GM13977 (cell line): ENCODE results near the gene CTNNA2.
"Not testable (repeated sequence)": the region's sequence is repeated elsewhere in the genome, so short reads cannot be mapped to it uniquely, and the experiment has no call there.

Experiments
- DNase-seq: peaks from one replicate; pipeline ENCODE4 v3.0.0; 2012; ENCODE audit warnings: low spot score
- CTCF ChIP-seq: IDR thresholded peaks from 2 replicates; pipeline ENCODE4 v1.5.1; 2012; ENCODE audit warnings: mild to moderate bottlenecking, control low read depth; ENCODE audit not compliant: insufficient read depth; ENCODE audit errors: extremely low read depth, missing control alignments
- in situ Hi-C: fragments of 300-500 bp; cut with MboI; formaldehyde crosslinking; loops from one replicate; pipeline ENCODE4 v1.12.0; 2022; ENCODE audit warnings: low sequenced_read_pairs, low pct_unique_long_range_greater_than_20kb, mixed read lengths, inconsistent platforms; ENCODE audit not compliant: unreplicated experiment

CTNNA2 gene

GRCh38 chr2:80139001-80139400 lies 626.1 kb downstream of the CTNNA2 start:
- no peak for TF ChIP-seq CTCF
- DNase-seq = no peak
- in situ Hi-C loops = no loop called here

DNA sequence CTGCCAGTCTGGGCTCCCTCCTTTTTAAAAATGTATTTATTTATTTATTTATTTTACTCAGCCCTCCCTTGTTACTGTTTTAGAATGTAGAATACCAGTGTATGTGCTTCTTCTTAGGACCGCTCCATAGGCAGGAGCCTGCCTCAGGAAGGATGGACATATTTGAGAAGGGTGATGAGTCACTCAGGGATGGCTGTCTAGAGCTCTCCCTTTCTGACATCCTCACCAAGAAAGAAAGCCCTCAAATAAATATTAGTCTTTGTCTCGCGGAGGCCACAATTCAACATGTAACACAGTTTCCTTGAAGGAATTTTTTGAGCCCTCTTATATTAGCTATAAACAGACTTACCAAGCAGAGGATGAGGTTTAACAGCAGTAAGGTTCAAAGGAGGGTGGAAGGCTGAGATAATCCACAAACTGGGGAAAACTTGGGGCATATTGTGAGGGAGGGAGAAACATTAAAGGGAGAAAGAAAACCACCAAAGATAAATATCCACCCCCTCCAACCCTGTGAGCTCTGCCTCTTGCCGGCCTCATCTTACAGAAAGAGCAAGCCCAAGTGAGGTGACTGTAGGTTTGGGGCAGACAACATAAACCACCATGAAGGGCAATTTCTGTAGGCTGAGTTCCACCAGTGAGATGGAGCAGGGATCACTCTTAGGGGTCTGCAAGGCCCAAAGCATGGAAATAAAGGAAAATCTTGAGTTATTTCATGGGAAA lies 628.3 kb downstream of the CTNNA2 start:
- no peak for TF ChIP-seq CTCF
- no peak for DNase-seq
- in situ Hi-C loops = no loop called here

- in situ Hi-C loops = no loop called here
- no peak for DNase-seq
- no peak for TF ChIP-seq CTCF
Measured at GRCh38 chr2:80145499-80145898, 632.6 kb downstream of the CTNNA2 start.

GRCh38 chr2:80146757-80147156 lies 633.9 kb downstream of the CTNNA2 start:
- in situ Hi-C loops, DNase-seq: not testable (repeated sequence)

DNA sequence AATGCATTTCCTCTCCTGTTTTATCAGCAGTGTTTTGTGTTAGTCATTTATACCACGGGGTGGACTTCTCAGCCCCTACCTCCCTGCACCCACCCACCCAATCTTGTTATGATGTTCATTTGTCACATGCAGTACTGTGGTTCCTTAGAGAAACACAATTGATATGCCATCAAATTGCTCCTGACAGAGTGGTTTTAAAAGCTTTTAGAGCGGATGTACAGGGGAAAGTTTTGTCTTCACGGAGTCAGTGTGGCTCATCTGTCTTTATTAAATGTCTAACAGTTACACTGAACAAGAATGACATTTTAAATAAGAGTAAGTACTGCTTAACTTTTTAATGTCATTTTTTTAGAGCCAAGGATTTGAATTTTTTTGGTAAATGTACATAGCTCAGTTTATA lies 634.8 kb downstream of the CTNNA2 start:
- TF ChIP-seq CTCF = no peak
- no peak for DNase-seq
- in situ Hi-C loops = no loop called here

- TF ChIP-seq CTCF = no peak
- DNase-seq = no peak
- in situ Hi-C loops = no loop called here
Measured at GRCh38 chr2:80148906-80149305, 636.1 kb downstream of the CTNNA2 start.

DNA sequence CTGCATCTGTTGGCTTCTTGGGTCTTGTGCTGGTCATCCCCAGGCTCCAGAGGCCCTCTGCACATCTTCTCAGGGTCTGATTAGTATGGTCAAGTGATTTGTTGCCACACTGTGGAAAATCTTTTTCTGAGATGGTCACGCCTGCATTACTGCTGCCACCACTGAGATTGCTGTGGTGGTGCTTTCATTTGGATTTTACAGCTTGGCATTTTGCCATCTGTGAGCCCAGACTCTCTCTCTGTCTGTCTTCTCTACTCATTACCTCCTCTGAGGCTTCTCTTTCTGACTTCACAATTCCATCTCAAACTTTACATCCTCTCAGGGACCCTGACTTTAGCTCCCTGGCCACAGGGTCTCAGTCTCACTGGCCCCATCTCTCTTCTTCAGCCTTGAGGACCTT lies 637.1 kb downstream of the CTNNA2 start:
- in situ Hi-C loops = no loop called here
- no peak for DNase-seq
- no peak for TF ChIP-seq CTCF
